NCI-H128 (cell line): ENCODE measurements around the gene WWOX.

Source experiments
- DNase-seq: peaks from one replicate; lab custom pipeline; 2025; ENCODE audit not compliant: unreplicated experiment; lab: John Stamatoyannopoulos, UW

The WWOX gene

GRCh38 chr16:78430281-78430680 is 330.8 kb downstream of the WWOX start:
- DNase-seq, result no peak

- no peak for DNase-seq
Measured at GRCh38 chr16:78431004-78431670, 331.7 kb downstream of the WWOX start.

GRCh38 chr16:78431701-78432100 is 332.2 kb downstream of the WWOX start:
- DNase-seq, result no peak

GRCh38 chr16:78432451-78432850 is 333.0 kb downstream of the WWOX start:
- DNase-seq, result no peak

- no peak for DNase-seq
Measured at GRCh38 chr16:78433116-78433515, 333.7 kb downstream of the WWOX start.

- no peak for DNase-seq
Measured at GRCh38 chr16:78434401-78434800, 334.9 kb downstream of the WWOX start.

- no peak for DNase-seq
Measured at GRCh38 chr16:78435260-78435659, 335.8 kb downstream of the WWOX start.

- DNase-seq, result no peak
Measured at GRCh38 chr16:78436023-78436422, 336.6 kb downstream of the WWOX start.

- no peak for DNase-seq
Measured at GRCh38 chr16:78436846-78437245, 337.4 kb downstream of the WWOX start.

- DNase-seq, result no peak
Measured at GRCh38 chr16:78437352-78437968, 338.0 kb downstream of the WWOX start.

GRCh38 chr16:78438219-78438618 is 338.8 kb downstream of the WWOX start:
- DNase-seq, result no peak

- DNase-seq, result no peak
Measured at GRCh38 chr16:78438632-78439031, 339.2 kb downstream of the WWOX start.

- DNase-seq, result no peak
Measured at GRCh38 chr16:78439646-78440045, 340.2 kb downstream of the WWOX start.

GRCh38 chr16:78441298-78441697 is 341.8 kb downstream of the WWOX start:
- no peak for DNase-seq

- no peak for DNase-seq
Measured at GRCh38 chr16:78443542-78444364, 344.3 kb downstream of the WWOX start.

GRCh38 chr16:78445818-78446217 is 346.4 kb downstream of the WWOX start:
- no peak for DNase-seq

- no peak for DNase-seq
Measured at GRCh38 chr16:78446486-78446885, 347.0 kb downstream of the WWOX start.

- DNase-seq, result no peak
Measured at GRCh38 chr16:78446992-78447563, 347.6 kb downstream of the WWOX start.

- no peak for DNase-seq
Measured at GRCh38 chr16:78448658-78449271, 349.3 kb downstream of the WWOX start.

- DNase-seq, result no peak
Measured at GRCh38 chr16:78450255-78450654, 350.8 kb downstream of the WWOX start.

GRCh38 chr16:78452025-78452555 is 352.6 kb downstream of the WWOX start:
- DNase-seq, result no peak
